Measurements from ENCODE around the gene EIF2A.

The EIF2A gene

DNA sequence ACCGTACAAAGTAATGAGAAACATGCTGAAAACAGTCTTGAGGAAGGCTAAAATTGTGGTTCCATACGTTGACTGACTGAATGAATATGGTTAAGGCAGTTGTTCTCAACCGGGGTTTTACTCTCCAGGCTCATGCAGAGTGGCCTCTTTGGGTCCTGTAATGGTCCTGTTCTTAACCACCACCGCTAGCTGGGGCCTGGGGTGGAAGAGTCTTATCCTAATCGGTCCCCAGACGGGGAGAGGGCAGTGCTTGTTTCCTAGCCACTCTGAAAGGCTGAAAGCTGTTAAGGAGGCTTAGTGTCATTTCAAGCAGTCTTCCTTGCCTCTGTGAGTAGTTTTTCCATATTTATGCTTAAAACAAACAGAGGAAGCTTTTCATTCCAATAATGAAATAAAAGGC lies 88.5 kb downstream of the EIF2A start:
- DNase-seq (ENCODE audit: low read depth in 3 of 3): no peak

DNA sequence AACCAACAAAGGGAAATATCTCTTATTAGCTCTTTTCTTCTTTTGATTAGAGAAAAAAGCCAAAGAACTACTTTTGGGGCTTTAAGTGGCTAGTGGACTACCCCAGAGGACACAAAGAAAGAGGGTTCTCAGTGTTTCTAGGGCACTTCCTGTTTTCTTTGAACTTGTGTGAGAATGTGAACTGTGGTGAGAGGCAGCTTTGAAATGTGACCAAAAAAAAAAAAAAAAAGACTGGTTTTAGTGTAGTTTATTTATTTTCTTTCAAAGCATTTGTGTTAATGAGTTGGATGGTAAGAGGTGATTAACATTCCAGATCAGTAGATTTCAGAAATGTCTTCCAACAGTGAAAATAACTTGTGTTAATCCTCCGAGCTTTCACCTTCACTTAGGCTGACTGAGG lies 88.9 kb downstream of the EIF2A start:
- DNase-seq (ENCODE audit: low read depth in 3 of 3): no peak

Measured in stimulated activated CD4-positive, alpha-beta T cell treated with anti-CD3 and anti-CD28 coated beads, TNF-alpha, amount 100 ng/mL, for 24 hours (primary cell).